NCI-H146 treated with DMSO at 0.1 percent for 48 hours (cell line): Measurements from ENCODE around the gene DIP2C.
"Not testable (repeated sequence)": the region's sequence is repeated elsewhere in the genome, so short reads cannot be mapped to it uniquely, and the experiment has no call there.

ENCODE experiments used
- DNase-seq: peaks from one replicate; lab custom pipeline; 2025; ENCODE audit not compliant: unreplicated experiment; lab: John Stamatoyannopoulos, UW

The DIP2C gene

GRCh38 chr10:265816-266588 lies 423.5 kb downstream of the DIP2C start:
- DNase-seq, result not testable (repeated sequence)

- not testable (repeated sequence) for DNase-seq
These were observed 424.4 kb downstream of the DIP2C start for GRCh38 chr10:265074-265440.

GRCh38 chr10:264160-265073 lies 425.1 kb downstream of the DIP2C start:
- not testable (repeated sequence) for DNase-seq

GRCh38 chr10:260819-261429 lies 428.5 kb downstream of the DIP2C start:
- DNase-seq, result no peak

GRCh38 chr10:251982-252582 lies 437.4 kb downstream of the DIP2C start:
- no peak for DNase-seq

- no peak for DNase-seq
These were observed 441.2 kb downstream of the DIP2C start for GRCh38 chr10:248307-248706.

GRCh38 chr10:247480-247879 lies 442.0 kb downstream of the DIP2C start:
- no peak for DNase-seq

GRCh38 chr10:246431-246830 lies 443.0 kb downstream of the DIP2C start:
- no peak for DNase-seq

- DNase-seq, result no peak
These were observed 445.2 kb downstream of the DIP2C start for GRCh38 chr10:244227-244626.

- DNase-seq, result no peak
These were observed 447.4 kb downstream of the DIP2C start for GRCh38 chr10:241966-242643.

GRCh38 chr10:241451-241850 lies 448.0 kb downstream of the DIP2C start:
- DNase-seq, result no peak

- DNase-seq, result peak; percentile 68
These were observed 450.4 kb downstream of the DIP2C start for GRCh38 chr10:239109-239508.

GRCh38 chr10:235915-236314 lies 453.6 kb downstream of the DIP2C start:
- no peak for DNase-seq

- no peak for DNase-seq
These were observed 454.6 kb downstream of the DIP2C start for GRCh38 chr10:234708-235406.

- no peak for DNase-seq
These were observed 456.6 kb downstream of the DIP2C start for GRCh38 chr10:232878-233277.

GRCh38 chr10:232061-232460 lies 457.4 kb downstream of the DIP2C start:
- DNase-seq, result no peak

GRCh38 chr10:230758-231157 lies 458.7 kb downstream of the DIP2C start:
- DNase-seq, result no peak

- no peak for DNase-seq
These were observed 461.1 kb downstream of the DIP2C start for GRCh38 chr10:228366-228765.

- DNase-seq, result no peak
These were observed 462.5 kb downstream of the DIP2C start for GRCh38 chr10:227014-227413.

- DNase-seq, result no peak
These were observed 463.4 kb downstream of the DIP2C start for GRCh38 chr10:226018-226417.
